Neural crest cell (in vitro differentiated cells): Measurements from ENCODE around the gene SCAPER. TPM values are rescaled to one million over a fixed set of nuclear protein-coding genes. Genes with fewer than 3 reads are reported as not detected.
"Not testable (repeated sequence)": the region's sequence is repeated elsewhere in the genome, so short reads cannot be mapped to it uniquely, and the experiment has no call there.

Experiments
- DNase-seq: peaks from one replicate; pipeline ENCODE4 v3.0.0; 2021; ENCODE audit warnings: low read depth, mixed read lengths, low spot score
- H3K27ac Mint-ChIP-seq: one replicate; pipeline ENCODE4 v1.8.0; 2021; ENCODE audit warnings: mild to moderate bottlenecking, mixed read lengths; ENCODE audit not compliant: unreplicated experiment
- H3K27me3 Mint-ChIP-seq: 2 replicates; pipeline ENCODE4 v1.8.0; 2021; ENCODE audit warnings: low read depth, mild to moderate bottlenecking, mixed read lengths
- H3K36me3 Mint-ChIP-seq: 2 replicates; pipeline ENCODE4 v1.8.0; 2021; ENCODE audit warnings: low read depth, mild to moderate bottlenecking, mixed read lengths
- H3K4me1 Mint-ChIP-seq: 2 replicates; pipeline ENCODE4 v1.8.0; 2021; ENCODE audit warnings: mixed read lengths
- H3K4me3 Mint-ChIP-seq: one replicate; pipeline ENCODE4 v1.8.0; 2021; ENCODE audit warnings: mild to moderate bottlenecking, mixed read lengths
- H3K9me3 Mint-ChIP-seq: 2 replicates; pipeline ENCODE4 v1.8.0; 2021; ENCODE audit warnings: mixed read lengths
- total RNA-seq: library from RNA; stranded (reverse); gene quantifications from 2 replicates; pipeline ENCODE4 v1.2.1, GENCODE V29; 2021
- TF ChIP-seq, protein P1 (sequence below): fragments of 200-600 bp; sonication (generic); conservative IDR thresholded peaks from 2 replicates; pipeline ENCODE4 v1.5.0; 2021; ENCODE audit warnings: antibody characterized with exemption, mild to moderate bottlenecking

Gene SCAPER
- total RNA-seq, 1 donor from 2014 or later: 15.3 TPM

DNA sequence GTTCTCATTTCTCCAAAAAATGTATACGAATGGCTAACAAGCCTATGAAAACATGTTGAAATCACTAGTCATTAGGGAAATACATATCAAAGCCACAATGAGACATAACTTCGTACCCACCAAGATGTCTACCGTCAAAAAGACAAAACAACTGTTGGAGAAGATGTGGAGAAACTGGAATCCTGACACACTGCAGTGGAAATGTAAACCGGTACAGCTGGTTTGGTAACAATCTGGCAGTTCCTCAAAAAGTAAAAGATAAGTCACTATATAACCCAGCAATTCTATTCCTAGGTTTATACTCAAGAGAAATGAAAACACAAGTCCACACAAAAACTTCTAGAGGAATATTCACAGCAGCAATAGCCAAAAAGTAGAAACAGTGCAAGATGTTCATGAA lies 7.0 kb downstream of the SCAPER start:
- Mint-ChIP-seq H3K4me1 (peaks cover 1% of the 10 kb centered on the region), H3K9me3 (peaks cover 13% of the 10 kb centered on the region), H3K36me3 (peaks cover 27% of the 10 kb centered on the region), H3K27ac (no peak overlapping the region), H3K4me3 (no peak overlapping the region), H3K27me3 (no peaks in the 10 kb centered on the region)
- DNase-seq: no peak
- TF ChIP-seq, protein P1, sequence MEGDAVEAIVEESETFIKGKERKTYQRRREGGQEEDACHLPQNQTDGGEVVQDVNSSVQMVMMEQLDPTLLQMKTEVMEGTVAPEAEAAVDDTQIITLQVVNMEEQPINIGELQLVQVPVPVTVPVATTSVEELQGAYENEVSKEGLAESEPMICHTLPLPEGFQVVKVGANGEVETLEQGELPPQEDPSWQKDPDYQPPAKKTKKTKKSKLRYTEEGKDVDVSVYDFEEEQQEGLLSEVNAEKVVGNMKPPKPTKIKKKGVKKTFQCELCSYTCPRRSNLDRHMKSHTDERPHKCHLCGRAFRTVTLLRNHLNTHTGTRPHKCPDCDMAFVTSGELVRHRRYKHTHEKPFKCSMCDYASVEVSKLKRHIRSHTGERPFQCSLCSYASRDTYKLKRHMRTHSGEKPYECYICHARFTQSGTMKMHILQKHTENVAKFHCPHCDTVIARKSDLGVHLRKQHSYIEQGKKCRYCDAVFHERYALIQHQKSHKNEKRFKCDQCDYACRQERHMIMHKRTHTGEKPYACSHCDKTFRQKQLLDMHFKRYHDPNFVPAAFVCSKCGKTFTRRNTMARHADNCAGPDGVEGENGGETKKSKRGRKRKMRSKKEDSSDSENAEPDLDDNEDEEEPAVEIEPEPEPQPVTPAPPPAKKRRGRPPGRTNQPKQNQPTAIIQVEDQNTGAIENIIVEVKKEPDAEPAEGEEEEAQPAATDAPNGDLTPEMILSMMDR: no peak

DNA sequence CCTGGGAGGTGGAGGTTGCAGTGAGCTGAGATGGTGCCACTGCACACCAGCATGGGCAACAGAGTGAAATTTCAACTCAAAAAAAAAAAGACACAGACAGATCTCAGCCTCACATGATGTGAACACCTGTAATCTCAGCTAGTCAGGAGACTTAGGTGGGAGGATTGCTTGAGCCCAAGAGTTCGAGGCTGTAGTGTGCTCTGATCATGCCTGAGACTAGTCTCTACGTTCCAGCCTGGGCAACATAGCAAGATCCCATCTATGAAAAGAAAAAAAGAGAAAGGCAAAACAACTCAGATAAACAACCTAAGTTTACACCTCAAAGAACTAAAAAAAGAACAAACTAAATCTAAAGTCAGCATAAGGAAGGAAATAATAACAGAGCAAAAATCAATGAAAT lies 11.0 kb downstream of the SCAPER start:
- Mint-ChIP-seq H3K36me3 (peaks cover 45% of the 10 kb centered on the region), H3K27ac (no peak overlapping the region), H3K4me3 (no peak overlapping the region), H3K9me3 (peaks cover 28% of the 10 kb centered on the region), H3K27me3 (no peaks in the 10 kb centered on the region), H3K4me1 (no peaks in the 10 kb centered on the region)
- TF ChIP-seq, protein P1: no peak
- no peak for DNase-seq

DNA sequence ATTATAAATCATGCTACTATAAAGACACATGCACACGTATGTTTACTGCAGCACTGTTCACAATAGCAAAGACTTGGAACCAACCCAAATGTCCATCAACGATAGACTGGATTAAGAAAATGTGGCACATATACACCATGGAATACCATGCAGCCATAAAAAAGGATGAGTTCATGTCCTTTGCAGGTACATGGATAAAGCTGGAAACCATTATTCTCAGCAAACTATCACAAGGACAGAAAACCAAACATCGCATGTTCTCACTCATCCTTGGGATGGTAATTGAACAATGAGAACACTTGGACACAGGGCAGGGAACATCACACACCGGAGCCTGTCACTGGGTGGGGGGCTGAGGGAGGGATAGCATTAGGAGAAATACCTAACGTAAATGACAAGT lies 12.3 kb downstream of the SCAPER start:
- peaks cover 36% of the 10 kb centered on the region for H3K36me3 Mint-ChIP-seq
- DNase-seq, H3K4me3 Mint-ChIP-seq, H3K4me1 Mint-ChIP-seq, H3K27ac Mint-ChIP-seq, H3K27me3 Mint-ChIP-seq: not testable (repeated sequence)
- peaks cover 21% of the 10 kb centered on the region for H3K9me3 Mint-ChIP-seq

DNA sequence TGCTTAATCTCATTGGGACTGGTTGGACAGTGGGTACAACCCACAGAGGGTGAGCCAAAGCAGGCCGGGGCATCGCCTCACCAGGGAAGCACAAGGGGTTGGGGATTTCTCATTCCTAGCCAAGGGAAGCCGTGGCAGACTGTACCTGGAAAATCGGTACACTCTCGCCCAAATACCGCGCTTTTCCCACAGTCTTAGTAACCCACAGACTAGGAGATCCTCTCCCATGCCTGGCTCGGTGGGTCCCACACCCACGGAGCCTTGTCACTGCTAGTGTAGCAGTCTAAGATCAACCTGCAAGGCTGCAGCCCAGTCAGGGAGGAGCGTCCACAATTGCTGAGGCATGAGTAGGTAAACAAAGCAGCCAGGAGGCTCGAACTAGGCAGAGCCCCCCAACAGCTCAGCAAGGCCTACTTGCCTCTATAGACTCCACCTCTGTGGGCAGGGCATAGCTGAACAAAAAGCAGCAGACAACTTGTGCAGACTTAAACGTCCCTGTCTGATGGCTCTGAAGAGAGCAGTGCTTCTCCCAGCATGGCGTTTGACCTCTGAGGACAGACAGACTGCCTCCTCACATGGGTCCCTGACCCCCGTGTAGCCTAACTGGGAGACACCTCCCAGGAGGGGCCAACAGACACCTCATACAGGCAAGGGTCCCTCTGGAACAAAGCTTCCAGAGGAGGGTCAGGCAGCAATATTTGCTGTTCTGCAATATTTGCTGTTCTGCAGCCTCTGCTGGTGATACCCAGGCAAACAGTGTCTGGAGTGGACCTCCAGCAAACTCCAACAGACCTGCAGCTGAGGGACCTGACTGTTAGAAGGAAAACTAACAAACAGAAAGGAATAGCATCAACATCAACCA lies 17.6 kb downstream of the SCAPER start:
- H3K4me1 Mint-ChIP-seq, DNase-seq, H3K27ac Mint-ChIP-seq, H3K27me3 Mint-ChIP-seq, H3K4me3 Mint-ChIP-seq: not testable (repeated sequence)
- H3K9me3 Mint-ChIP-seq: peaks cover 15% of the 10 kb centered on the region
- peaks cover 28% of the 10 kb centered on the region for H3K36me3 Mint-ChIP-seq

DNA sequence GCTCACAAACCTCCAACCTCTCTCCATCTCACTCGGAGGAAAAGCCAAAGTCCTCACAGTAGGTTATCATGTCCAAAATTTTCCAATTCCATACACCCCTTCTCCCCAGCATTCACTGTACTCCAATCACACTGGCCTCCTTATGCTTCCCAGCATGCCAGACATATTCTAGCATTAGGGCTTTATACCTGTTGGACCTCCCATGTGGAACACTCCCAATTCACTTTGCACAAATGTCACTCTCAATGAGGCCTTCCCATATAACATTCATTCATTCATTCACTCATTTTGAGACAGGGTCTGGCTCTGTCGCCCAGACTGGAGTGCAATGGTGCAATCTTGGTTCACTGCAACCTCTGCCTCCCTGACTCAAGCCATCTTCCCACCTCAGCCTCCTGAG lies 19.9 kb downstream of the SCAPER start:
- no peaks in the 10 kb centered on the region for H3K27me3 Mint-ChIP-seq
- H3K27ac Mint-ChIP-seq: no peak overlapping the region
- DNase-seq: no peak
- no peaks in the 10 kb centered on the region for H3K4me1 Mint-ChIP-seq
- TF ChIP-seq, protein P1: no peak
- H3K9me3 Mint-ChIP-seq: peaks cover 7% of the 10 kb centered on the region
- H3K4me3 Mint-ChIP-seq: no peak overlapping the region
- H3K36me3 Mint-ChIP-seq: peaks cover 17% of the 10 kb centered on the region

DNA sequence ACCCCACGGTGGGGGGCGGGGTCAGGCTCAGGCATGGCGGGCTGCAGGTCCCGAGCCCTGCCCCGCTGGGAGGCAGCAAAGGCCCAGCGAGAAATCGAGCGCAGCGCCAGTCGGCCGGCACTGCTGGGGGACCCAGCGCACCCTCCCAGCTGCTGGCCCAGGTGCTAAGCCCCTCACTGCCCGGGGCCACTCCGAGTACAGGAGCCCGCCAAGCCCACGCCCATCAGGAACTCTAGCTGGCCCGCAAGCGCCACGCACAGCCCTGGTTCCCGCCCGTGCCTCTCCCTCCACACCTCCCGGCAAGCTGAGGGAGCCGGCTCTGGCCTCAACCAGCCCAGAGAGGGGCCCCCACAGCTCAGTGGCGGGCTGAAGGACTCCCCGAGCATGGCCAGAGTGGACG lies 29.2 kb downstream of the SCAPER start:
- Mint-ChIP-seq H3K4me1 (no peaks in the 10 kb centered on the region), H3K9me3 (no peaks in the 10 kb centered on the region), H3K4me3 (no peak overlapping the region), H3K36me3 (no peaks in the 10 kb centered on the region), H3K27ac (no peak overlapping the region), H3K27me3 (no peaks in the 10 kb centered on the region)
- DNase-seq: no peak
- TF ChIP-seq, protein P1: no peak

DNA sequence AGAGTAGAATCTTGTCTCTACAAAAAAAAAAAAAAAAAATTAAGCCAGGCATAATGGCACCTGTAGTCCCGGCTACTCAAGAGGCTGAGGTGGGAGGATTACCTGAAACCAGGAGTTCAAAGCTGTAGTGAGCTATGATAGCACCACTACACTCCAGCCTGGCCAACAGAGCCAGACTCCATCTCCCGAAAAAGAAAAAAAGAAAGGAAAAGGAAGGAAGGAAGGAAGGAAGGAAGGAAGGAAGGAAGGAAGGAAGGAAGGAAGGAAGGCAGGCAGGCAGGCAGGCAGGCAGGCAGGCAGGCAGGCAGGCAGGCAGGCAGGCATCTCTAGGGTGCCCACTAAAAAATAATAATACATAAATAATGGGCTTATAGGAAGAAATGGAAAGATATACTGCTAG lies 32.1 kb downstream of the SCAPER start:
- not testable (repeated sequence) for H3K36me3 Mint-ChIP-seq, H3K27me3 Mint-ChIP-seq, H3K4me1 Mint-ChIP-seq, H3K9me3 Mint-ChIP-seq, H3K4me3 Mint-ChIP-seq, DNase-seq
- H3K27ac Mint-ChIP-seq: peak overlapping the region; percentile 81
